Loucy (cell line): ENCODE data around the gene MLXIPL.
"Not testable (repeated sequence)": the region's sequence is repeated elsewhere in the genome, so short reads cannot be mapped to it uniquely, and the experiment has no call there.

Experiments
- CTCF ChIP-seq: fragments of 200-600 bp; sonication (generic); conservative IDR thresholded peaks from 2 replicates; pipeline ENCODE4 v1.5.1; 2014; ENCODE audit warnings: mild to moderate bottlenecking, antibody characterized with exemption, low read length
- EZH2phosphoT487 ChIP-seq: fragments of 200-600 bp; IDR thresholded peaks from 2 replicates; pipeline ENCODE4 v1.6.1; 2018; ENCODE audit warnings: antibody characterized with exemption, mild to moderate bottlenecking, moderate library complexity, borderline replicate concordance

- not testable (repeated sequence) for TF ChIP-seq CTCF, EZH2phosphoT487
Observed at GRCh38 chr7:73619394-73619793, 4.9 kb downstream of the MLXIPL start.
